ENCODE measurements around the gene MARCKS.

The MARCKS gene

DNA sequence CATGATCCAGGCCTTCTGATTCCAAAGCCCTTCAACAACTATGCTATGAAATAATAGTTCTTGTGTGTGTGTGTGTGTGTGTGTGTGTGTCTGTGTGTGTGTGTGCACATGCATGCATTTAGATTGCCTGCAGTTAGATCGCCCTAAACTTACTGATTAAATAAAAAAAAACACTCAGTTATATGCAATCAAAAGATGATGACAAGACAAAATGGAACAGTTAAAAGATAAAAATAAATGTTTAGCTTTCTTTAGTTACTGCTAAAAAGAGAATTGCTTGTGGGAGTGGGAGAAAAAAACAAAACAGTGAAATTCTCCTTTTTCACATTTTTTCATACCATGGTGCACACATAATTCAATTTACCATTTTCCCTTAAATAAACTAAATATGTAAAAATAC lies 29.4 kb downstream of the MARCKS start:
- Histone ChIP-seq H4K20me1 (ENCODE audit: insufficient read depth, low read length) (no peaks in the 10 kb centered on the region), H3K79me2 (ENCODE audit: insufficient read depth, low read length) (no peaks in the 10 kb centered on the region), H2AFZ (ENCODE audit: low read depth, low read length) (no peak overlapping the region)

DNA sequence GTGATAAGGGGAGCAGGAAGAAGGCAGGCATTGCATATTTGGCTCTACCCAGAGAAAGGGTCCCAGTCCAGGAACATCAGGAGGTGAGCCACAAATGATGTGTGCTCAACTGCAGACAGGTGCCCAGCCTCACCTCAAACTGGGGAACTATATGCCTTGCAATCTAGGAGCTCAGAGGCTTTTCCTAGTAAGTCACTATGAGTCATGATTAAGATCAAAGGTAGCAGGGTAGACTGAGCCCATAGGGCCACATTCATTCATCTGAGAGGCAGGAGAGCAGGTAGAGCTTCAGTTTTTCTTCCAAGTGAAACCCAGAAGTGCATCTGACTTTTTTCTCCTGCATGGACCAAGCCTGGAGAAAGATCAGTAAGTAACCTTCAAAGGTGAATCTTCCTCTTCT lies 31.3 kb downstream of the MARCKS start:
- no peaks in the 10 kb centered on the region for H4K20me1 ChIP-seq (ENCODE audit: insufficient read depth, low read length)
- TF ChIP-seq, protein P1, sequence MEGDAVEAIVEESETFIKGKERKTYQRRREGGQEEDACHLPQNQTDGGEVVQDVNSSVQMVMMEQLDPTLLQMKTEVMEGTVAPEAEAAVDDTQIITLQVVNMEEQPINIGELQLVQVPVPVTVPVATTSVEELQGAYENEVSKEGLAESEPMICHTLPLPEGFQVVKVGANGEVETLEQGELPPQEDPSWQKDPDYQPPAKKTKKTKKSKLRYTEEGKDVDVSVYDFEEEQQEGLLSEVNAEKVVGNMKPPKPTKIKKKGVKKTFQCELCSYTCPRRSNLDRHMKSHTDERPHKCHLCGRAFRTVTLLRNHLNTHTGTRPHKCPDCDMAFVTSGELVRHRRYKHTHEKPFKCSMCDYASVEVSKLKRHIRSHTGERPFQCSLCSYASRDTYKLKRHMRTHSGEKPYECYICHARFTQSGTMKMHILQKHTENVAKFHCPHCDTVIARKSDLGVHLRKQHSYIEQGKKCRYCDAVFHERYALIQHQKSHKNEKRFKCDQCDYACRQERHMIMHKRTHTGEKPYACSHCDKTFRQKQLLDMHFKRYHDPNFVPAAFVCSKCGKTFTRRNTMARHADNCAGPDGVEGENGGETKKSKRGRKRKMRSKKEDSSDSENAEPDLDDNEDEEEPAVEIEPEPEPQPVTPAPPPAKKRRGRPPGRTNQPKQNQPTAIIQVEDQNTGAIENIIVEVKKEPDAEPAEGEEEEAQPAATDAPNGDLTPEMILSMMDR (IDR thresholded peaks at IDR 0.05; ENCODE audit: borderline replicate concordance, extremely low read depth, low read length, poor library complexity, severe bottlenecking), result no peak
- TF ChIP-seq EZH2 (IDR thresholded peaks at IDR 0.05; ENCODE audit: borderline replicate concordance, low read depth, low read length, severe bottlenecking), result no peak
- H3K9me3 ChIP-seq (ENCODE audit: insufficient read depth, low read length, severe bottlenecking), result no peaks in the 10 kb centered on the region
- no peaks in the 10 kb centered on the region for H3K27me3 ChIP-seq (ENCODE audit: insufficient read depth, low read length, poor library complexity)
- ATAC-seq (ENCODE audit: insufficient read depth, low read depth) (peak; percentile 60; the same call in 2 of the 3 replicates), DNase-seq (peak; percentile 8)
- no peak overlapping the region for H3K4me3 ChIP-seq (ENCODE audit: low read depth in 1 of 2, low read length in 2 of 2)
- H3K9ac ChIP-seq (ENCODE audit: low read depth, low read length), result no peak overlapping the region
- H3K27ac ChIP-seq (ENCODE audit: low read length), result no peak overlapping the region
- no peaks in the 10 kb centered on the region for H3K4me1 ChIP-seq (ENCODE audit: insufficient read depth, low read length)
- H3K36me3 ChIP-seq (ENCODE audit: insufficient read depth, low read length), result no peaks in the 10 kb centered on the region
- H3K4me2 ChIP-seq (ENCODE audit: insufficient read depth, low read length), result no peak overlapping the region
- no peaks in the 10 kb centered on the region for H3K79me2 ChIP-seq (ENCODE audit: insufficient read depth, low read length)
- no peak overlapping the region for H2AFZ ChIP-seq (ENCODE audit: low read depth, low read length)

More for the DNA sequence above, 29.4 kb downstream of the MARCKS start:
- TF ChIP-seq, protein P1 (IDR thresholded peaks at IDR 0.05; ENCODE audit: borderline replicate concordance, extremely low read depth, low read length, poor library complexity, severe bottlenecking), result no peak
- no peak for TF ChIP-seq EZH2 (IDR thresholded peaks at IDR 0.05; ENCODE audit: borderline replicate concordance, low read depth, low read length, severe bottlenecking)
- H3K4me1 ChIP-seq (ENCODE audit: insufficient read depth, low read length), result no peaks in the 10 kb centered on the region
- no peaks in the 10 kb centered on the region for H3K9me3 ChIP-seq (ENCODE audit: insufficient read depth, low read length, severe bottlenecking)
- H3K4me3 ChIP-seq (ENCODE audit: low read depth in 1 of 2, low read length in 2 of 2), result no peak overlapping the region
- ATAC-seq (ENCODE audit: insufficient read depth, low read depth), result no peak
- no peak overlapping the region for H3K4me2 ChIP-seq (ENCODE audit: insufficient read depth, low read length)
- no peaks in the 10 kb centered on the region for H3K36me3 ChIP-seq (ENCODE audit: insufficient read depth, low read length)
- H3K27me3 ChIP-seq (ENCODE audit: insufficient read depth, low read length, poor library complexity), result no peaks in the 10 kb centered on the region
- H3K27ac ChIP-seq (ENCODE audit: low read length), result no peak overlapping the region
- DNase-seq, result no peak
- no peak overlapping the region for H3K9ac ChIP-seq (ENCODE audit: low read depth, low read length)

DNA sequence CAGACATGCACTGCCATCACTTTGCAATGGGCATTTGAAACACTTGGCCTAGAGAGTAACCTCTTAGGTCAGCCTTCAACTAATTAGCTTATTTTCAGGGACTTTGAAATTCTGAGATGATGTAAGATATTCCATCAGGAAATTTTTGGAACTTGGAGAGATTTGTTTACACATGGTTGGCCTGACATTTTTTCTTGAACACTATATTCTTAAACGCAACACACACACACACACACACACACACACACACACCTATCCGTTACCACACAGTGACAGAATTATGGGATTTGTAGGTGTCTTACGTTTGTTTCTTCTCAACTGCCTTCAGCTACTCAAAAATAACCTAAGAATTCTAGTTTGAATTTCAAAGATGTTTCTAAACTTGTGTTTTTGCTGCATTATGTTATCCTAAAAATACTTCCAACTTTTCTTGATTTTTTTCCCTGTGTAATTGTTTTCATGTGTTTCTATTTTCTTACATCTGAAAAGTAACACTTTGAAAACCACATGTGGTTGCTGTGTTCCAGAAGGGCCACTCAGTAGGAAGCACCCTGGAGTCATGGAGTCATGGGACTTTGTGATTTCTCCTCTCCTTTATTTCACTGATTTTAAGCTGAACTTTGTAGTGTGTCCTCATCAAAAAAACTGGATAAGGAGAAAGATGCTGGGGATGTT lies 31.9 kb downstream of the MARCKS start:
- H3K79me2 ChIP-seq (ENCODE audit: insufficient read depth, low read length), result no peaks in the 10 kb centered on the region
- no peak overlapping the region for H3K9ac ChIP-seq (ENCODE audit: low read depth, low read length)
- H3K4me1 ChIP-seq (ENCODE audit: insufficient read depth, low read length), result no peaks in the 10 kb centered on the region
- no peak overlapping the region for H3K4me3 ChIP-seq (ENCODE audit: low read depth in 1 of 2, low read length in 2 of 2)
- no peaks in the 10 kb centered on the region for H4K20me1 ChIP-seq (ENCODE audit: insufficient read depth, low read length)
- no peak overlapping the region for H2AFZ ChIP-seq (ENCODE audit: low read depth, low read length)
- H3K36me3 ChIP-seq (ENCODE audit: insufficient read depth, low read length), result no peaks in the 10 kb centered on the region
- no peak overlapping the region for H3K4me2 ChIP-seq (ENCODE audit: insufficient read depth, low read length)
- no peak overlapping the region for H3K27ac ChIP-seq (ENCODE audit: low read length)
- H3K9me3 ChIP-seq (ENCODE audit: insufficient read depth, low read length, severe bottlenecking), result no peaks in the 10 kb centered on the region
- no peak for TF ChIP-seq EZH2 (IDR thresholded peaks at IDR 0.05; ENCODE audit: borderline replicate concordance, low read depth, low read length, severe bottlenecking)
- TF ChIP-seq, protein P1 (IDR thresholded peaks at IDR 0.05; ENCODE audit: borderline replicate concordance, extremely low read depth, low read length, poor library complexity, severe bottlenecking), result no peak
- ATAC-seq (ENCODE audit: insufficient read depth, low read depth) (no peak), DNase-seq (no peak)
- no peaks in the 10 kb centered on the region for H3K27me3 ChIP-seq (ENCODE audit: insufficient read depth, low read length, poor library complexity)

All from DND-41 (cell line).